Stimulated activated CD4-positive, alpha-beta T cell treated with anti-CD3 and anti-CD28 coated beads, Interleukin-4, amount 100 ng/mL, for 4 hours (primary cell): ENCODE data around the gene PRSS53.
"Not testable (repeated sequence)": the region's sequence is repeated elsewhere in the genome, so short reads cannot be mapped to it uniquely, and the experiment has no call there.

Experiments
- DNase-seq, 2 experiments: peaks; one replicate each; pipeline ENCODE4 v3.0.0-alpha.2; 2020

The PRSS53 gene

DNA sequence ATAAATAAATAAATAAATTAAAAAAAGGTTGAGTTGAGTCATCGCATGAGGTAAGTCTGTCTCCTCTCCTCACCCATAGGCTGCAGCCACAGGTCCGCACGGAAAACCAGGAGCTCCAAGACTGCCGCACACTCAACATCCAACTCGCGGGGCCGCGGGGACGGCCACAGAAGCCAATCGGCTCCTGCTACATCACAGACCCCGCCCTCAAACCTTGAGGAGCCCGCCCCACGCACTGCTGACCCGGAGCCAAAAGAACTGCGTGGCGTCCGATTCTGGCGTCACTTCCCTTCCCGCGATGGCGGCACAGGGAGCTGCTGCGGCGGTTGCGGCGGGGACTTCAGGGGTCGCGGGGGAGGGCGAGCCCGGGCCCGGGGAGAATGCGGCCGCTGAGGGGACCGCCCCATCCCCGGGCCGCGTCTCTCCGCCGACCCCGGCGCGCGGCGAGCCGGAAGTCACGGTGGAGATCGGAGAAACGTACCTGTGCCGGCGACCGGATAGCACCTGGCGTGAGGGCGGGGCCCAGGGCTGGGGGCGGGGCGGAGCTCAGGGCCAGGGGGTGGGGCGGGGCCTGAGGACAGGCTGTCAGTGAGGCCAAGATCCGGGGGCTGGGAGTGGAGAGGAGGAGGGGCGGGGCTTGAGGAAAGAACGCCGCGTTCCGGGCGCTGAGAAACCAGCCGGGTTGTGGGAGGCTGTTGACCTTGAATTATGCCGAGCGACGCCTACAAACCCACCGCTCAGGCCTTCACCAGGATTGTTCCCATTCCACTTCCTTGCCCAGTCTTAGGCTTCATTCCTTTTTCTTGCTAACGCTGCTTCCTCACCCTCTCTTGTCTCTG is 28.9 kb upstream of the PRSS53 start, which contains the start of gene KAT8:
Gene KAT8, plus strand, starts transcription at position 281 of the 839 bp plus-strand sequence. Its CDS starts 18 bp downstream, at position 299.
- DNase-seq: peak; percentile 96 to 97

DNA sequence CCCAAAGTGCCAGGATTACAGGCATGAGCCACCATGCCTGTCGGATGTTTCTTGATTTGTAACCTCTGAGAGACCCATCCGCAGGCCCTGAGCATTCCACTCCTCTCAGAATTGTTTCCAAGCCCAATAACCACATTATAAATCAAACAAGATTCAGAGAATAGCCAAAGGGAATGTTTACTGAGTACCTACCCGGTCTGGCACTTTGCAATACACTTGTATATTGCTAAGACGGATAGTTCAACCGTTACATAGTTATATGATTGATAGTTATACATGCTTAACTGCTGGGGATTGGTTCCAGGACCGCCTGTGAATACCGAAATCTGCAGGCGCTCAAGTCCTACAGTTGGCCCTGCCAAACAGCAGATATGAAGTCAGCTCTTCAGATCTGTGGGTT is 25.7 kb upstream of the PRSS53 start:
- DNase-seq: no peak

DNA sequence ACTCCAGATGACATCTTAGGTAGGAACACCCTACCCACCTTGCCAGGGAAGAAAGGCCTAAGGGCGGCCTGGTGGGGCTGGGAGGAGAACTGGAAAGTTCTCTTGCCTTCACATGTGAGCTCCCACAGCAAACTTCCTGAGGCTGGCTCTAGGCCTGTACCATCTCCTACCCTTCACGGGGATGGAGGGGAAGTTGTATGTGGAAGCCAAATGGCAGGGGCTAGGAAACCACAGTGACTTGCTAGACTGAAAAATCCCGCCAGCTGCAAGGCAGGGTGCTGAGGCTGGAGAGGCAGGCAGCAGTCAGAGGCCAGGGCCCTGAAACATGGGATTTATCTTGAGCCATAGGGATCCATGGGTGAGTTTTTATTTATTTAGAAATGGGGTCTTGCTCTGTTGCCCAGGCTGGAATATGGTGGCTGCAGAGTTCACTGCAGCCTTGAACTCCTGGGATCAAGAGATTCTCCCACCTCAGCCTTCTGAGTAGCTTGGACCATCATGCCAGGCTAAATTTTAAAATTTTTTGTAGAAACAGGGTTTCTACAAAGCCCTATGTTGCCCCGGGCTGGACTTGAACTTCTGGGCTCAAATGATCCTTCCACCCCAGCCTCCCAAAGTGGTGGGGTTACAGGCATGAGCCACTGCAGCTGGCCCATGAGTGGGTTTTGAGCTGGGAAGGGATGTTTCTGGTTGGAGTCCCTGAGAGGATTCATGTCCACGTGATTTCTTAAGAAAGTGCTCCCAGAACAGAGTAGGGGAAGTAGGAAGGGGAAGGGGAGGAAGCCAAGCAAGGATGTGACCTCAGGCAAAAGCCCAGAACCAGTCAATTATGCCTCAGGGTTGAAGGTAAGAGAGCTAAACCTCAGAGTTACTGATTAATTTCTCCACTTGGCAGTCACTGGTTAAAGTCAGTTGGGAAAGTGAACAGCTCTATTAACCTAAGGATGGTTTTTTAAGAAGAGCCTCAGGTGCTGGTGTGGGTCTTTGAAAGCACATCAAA is 24.7 kb upstream of the PRSS53 start:
- DNase-seq: no peak

DNA sequence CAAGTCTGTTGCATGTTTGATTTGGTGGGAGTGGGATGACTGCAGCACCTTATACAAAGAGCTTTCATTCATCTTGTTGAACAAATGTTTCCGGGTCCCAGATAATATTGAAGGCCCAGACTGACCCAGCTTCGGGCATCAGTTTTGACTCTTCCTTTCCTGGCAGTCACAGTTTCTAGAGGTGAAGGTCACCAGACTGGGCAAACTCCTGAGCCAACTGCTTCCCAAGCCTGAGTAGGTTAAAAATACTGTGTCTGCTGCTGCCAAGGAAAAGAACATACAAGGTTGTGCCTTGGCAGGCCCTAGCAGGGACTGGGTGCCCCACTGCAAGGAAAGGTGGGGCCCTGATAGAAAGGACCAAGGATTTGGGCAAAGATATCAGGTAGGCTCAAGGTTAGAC is 24.0 kb upstream of the PRSS53 start:
- no peak for DNase-seq

DNA sequence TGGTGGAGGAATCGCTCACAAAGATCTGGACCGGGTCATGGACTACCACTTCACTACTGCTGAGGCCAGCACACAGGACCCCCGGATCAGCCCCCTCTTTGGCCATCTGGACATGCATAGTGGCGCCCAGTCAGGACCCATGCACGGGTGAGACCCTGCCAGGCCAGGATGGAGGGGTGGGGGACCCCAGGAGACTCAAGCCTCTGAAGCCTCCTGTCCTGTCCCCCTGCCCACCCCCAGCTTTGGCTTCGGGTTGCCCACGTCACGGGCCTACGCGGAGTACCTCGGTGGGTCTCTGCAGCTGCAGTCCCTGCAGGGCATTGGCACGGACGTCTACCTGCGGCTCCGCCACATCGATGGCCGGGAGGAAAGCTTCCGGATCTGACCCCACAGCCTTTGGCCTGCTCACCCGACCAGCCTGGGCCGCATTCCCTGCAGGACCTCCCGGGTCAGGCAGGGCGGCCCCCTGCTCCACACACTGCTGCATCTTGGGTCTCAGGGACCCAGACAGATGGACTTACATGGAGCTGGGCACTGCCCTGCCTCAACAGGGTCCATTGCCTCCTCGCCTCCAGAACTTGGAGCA is 23.2 kb upstream of the PRSS53 start:
- DNase-seq: no peak

DNA sequence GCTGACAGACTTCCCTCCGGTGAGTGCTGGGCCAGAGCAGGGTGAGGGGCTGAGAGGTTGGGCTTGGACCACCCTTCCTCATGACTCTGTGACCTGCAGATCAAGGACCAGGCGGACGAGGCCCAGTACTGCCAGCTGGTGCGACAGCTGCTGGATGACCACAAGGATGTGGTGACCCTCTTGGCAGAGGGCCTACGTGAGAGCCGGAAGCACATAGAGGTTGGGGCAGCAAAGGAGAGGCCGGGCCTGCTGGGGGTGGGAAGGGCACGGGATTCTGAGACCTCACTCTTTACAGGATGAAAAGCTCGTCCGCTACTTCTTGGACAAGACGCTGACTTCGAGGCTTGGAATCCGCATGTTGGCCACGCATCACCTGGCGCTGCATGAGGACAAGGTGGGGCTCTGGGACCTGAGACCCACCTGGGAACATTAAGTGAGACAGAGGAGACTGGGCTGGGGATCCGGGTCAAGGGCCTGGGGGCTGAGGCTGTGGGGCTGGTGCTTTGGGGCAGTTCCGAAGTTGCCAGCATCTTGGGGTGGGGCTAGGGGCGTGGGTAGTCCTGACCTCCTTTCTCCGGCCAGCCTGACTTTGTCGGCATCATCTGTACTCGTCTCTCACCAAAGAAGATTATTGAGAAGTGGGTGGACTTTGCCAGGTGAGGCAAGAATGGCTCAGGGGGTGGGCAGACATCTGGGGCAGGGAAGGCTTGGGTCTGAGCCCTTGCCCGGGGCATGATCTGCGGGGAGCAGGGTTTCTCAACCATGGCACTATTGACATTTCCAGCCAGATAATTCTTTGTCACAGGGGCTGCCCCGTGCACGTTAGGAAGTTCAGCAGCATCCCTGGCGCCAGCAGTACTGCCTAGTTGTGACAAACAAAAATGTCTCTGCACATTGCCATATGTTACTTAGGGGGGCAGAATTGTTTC is 21.6 kb upstream of the PRSS53 start:
- DNase-seq: no peak

DNA sequence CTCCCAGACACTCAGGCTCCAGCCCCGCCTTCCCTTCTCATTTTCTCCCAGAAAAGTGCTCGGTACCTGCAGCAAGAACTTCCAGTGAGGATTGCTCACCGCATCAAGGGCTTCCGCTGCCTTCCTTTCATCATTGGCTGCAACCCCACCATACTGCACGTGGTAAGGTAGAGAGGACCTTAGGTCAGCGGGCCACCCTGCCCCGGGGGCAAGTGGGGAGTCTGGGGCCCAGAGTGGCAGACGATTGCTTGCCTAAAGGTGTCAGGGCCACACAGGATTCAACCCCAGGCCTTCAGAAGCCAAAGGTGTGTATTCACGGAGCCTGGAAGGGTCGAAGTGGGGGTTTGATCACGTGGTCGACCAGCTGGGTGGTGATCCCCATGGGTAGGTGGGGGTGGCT is 20.9 kb upstream of the PRSS53 start:
- no peak for DNase-seq

DNA sequence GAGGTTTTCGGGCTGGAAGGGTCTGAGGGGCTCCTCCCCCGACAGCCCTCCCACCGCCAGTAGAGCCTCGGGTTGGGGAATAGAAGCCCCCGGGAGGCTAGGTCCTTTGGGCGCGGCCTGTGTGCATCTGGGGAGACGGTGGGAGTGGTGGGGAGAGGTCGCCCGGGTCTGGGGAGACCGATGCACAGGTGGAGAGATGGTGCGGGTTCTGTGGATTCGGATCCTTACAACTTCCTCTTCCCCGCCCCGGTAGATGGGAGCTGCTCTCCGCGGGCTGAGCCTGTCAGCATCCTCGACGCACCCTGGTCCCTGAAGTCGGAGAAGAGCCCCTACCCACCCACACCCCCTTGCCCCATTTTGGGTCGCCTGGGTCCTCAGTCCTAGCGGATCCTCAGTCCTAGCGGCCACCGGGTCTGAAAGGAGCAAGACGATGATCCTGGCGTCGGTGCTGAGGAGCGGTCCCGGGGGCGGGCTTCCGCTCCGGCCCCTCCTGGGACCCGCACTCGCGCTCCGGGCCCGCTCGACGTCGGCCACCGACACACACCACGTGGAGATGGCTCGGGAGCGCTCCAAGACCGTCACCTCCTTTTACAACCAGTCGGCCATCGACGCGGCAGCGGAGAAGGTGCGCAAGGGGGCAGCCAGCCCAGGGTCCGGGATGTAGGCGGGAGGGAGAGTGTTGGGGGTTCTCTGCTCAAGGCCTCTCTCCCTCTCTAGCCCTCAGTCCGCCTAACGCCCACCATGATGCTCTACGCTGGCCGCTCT is 20.2 kb upstream of the PRSS53 start:
- no peak for DNase-seq

DNA sequence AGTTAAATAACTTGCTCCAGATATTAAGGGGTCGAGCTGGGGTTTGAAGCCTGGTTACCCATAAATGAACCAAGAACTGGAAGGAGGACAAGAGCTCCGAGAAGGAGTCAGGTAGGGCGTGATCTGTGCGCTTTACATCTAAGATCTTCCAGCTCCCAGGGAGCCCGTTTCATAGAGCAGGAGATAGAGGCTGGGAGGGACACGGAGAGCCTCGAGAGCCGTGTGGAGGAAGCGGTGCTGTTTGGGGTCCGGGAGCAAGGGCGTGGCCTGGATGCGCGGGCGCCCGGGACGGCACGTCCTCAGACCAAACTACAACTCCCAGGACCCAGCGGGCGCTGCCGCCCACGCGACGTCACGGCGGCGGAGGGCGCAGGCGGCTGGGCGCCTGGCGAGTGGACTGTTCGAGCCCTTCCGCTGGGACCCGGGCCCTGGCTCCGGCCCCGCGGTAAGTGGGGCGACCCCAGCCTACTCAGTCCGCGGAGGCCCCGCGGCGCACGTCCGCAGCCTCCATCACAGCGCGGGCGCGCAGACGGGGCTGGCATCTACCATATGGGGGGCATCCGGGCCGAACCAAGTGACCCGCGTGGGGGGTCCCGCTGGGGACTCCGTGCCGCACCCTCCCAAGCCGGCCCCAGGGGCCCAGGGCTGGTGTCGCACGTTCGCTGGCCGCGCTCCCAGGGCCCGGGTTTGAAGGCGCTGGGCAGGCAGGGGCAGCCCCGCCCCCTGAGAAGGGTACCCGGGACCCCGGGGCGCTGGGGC is 19.5 kb upstream of the PRSS53 start, which contains the start of gene BCKDK:
Gene BCKDK, plus strand, starts transcription at position 352 of the 759 bp plus-strand sequence. CDS start 838 bp downstream, outside the sequence.
- DNase-seq: peak; percentile 61 to 75

DNA sequence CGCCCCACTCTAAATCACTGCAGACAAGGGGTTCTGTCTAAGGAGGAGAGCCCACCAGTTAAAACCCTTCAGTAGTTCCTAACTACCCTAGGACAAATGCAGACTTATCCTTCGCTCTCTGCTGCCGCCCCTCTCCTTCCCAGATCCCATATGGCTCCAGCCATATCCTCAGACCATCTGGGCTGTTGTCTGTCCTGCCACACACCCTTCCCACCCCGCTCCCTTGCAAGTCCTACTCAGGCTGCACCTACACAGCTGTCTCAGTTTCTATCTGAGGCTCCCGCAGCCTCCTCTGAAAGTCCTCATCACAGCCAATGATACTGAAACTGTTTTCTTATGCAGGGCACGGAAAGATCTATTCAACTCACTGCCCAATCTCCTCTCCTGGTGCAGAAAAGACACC is 18.7 kb upstream of the PRSS53 start:
- no peak for DNase-seq

DNA sequence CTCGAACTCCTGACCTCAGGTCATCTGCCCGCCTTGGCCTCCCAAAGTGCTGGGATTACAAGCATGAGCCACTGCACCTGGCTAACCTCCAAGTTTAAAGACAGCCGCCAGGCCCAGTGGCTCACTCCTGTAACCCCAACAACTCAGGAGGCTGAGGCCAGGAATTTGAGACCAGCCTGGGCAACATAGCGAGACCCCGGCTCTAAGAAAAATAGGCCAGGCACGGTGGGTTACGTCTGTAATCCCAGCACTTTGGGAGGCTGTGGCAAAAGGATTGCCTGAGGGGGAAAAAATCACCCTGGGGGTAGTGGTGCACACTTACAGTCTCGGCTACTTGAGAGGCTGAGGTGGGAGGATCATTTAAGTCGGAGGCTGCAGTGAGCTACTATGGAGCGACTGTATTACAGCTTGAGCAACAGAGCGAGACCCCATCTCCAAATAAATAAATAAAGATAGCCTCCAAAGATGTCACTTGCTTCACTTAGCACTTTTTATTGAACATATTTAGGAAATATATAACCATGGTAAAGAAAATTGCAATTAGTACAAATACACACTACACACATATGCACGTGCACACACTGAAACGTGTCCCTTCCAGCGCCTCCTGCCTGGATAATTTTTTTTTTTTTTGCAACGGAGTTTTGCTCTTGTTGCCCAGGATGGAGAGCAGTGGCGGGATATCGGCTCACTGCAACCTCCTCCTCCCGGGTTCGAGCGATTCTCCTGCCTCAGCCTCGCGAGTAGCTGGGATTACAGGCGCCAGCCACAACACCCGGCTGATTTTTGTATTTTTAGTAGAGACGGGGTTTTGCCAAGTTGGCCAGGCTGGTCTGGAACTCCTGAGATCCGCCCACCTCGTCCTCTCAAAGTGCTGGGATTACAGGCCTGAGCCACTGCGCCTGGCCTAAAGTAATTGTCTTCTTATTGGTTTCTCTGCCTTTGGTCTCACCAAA is 18.0 kb upstream of the PRSS53 start:
- no peak for DNase-seq

DNA sequence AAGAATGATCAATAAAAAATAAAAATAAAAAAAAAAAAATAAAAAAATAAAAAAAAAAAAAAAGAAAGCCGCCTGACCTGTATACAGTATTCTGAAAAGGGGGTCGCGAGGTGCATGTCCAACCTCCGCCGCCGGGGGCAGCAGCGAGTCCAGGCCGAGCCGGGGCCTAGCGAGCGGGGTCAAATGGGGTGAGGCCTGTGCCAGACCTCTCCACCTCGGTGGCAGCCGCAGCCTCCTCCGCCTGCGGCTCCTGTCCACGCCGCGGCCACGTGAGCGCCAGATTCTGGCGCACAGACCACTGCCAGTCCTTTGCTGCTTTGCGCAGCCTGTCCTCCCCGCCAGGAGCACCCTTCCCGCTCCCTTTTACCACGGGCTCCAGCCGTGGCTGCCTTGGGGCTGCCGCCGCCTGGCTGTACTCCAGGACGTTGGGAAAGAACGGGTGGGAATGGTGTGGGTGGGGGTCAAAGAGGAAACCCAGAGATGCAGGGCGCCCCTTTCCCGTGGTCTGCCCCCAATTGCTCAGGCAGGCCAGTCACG is 17.0 kb upstream of the PRSS53 start:
- DNase-seq: peak; percentile 66 to 81

DNA sequence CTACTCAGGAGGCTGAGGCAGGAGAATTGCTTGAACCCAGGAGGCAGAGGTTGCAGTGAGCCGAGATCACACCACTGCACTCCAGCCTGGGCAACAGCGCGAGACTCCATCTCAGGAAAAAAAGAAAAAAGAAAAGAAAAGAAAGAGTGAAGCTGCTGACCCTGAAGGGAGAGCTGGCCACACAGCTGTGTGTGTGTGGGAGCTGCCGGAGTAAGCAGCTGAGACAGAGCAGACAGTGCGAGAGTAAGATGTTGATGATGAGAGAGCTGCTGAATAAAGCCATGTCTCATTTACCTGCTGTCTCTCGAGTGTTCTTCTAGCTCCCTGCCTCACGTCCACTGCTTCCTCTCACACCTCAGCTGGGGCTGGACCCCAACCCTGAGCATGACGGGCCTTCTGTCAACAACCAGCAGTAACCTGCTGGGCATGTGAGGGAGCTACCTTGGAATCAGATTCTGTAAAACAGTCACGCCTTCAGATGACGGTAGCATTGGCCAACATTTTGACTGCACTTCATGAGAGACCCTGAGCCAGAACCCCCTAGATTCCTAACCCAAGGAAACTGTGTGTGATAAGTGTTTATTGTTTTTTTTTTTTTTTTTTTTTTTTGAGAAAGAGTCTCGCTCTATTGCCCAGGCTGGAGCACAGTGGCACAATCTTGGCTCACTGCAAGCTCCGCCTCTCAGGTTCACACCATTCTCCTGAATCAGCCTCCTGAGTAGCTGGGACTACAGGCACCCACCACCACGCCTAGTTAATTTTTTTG is 12.3 kb upstream of the PRSS53 start:
- DNase-seq: not testable (repeated sequence)

DNA sequence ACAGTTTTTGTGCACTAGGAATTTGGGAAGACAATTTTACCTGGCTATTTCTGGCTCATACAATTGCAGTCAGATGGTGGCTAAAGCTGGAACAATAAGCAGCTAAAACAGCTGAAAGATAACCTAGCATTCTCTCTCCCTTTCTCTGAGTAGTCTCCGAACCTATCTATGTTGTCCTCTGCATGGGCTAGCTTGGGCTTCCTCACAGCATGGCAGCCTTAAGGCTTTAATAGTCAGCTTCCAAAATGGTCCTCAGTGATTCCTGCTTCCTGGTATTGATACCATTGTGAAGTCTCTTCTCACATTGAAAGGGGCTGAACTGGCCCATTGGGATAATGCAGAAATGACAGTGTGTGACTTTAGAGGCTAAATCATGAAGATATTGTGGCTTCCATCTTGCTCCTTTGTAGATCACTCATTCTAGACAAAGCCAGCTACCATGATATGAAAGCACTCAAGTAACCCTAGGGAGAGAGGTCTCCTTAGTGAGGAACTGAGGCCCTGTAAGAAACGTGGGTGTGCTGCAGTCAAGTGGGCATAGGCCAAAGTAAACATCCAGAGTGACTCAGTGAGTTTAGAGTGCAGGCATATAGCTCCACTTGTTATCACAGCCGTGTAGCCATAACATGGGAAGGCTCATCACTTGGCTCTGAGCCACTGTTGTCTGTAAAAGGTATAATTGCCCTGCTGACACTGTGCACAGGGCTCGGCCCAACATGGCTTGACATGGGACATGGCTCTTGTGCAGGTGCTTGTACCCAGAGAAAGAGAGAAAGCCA is 11.3 kb upstream of the PRSS53 start:
- DNase-seq: no peak

DNA sequence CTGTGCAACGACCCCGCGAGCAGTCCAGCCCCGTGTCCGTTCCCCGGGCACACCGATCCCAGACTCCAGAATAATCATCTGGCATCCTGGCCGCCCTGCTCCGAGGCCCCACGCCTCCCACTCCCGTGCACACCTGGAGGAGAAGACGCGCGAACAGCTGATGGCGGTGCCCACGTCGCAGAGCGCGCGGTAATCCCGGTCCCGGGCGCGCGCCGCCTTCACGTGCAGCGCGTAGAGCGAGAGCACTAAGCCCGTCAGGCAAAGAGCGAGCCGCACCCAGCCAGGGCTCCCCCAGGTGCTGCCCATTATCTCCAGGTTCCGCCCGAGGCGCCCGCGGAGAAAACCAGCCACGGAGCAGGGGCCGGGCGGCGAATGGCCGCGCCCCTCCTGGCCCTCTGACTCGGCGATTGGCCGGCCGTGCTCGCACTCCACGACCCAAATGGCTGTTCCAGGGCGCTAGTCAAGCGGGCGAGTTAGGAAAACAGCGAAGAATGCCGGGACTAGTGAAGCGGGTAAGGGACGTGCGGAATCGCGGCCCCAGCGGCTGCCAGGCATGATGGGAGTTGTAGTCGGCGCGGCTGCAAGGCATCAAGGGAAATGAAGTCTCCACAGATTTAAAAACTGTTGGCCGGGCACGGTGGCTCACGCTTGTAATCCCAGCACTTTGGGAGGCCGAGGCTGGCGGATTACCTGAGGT is 5.8 kb upstream of the PRSS53 start, which contains the start of gene VKORC1:
Gene VKORC1, minus strand, starts transcription at position 374 of the 697 bp plus-strand sequence. Its CDS starts 68 bp downstream, at position 306.
- peak; percentile 81 to 82 for DNase-seq

DNA sequence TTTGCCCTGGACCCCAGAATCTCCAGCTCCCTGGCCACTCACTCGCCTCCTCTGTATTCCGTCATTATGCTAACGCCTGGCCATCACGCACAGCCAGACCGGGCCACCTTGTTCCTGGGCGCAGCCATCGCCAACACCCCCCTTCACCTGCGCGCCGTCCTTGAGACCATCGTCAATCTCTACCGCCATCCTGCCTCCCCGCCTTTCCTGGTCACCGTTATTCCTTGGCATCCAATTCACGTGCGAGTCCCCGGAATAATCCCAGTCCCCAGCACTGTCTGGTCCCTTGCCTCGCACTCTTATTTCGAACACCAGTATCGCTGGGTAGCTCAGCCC is 5.3 kb upstream of the PRSS53 start:
- DNase-seq: no peak
